Measurements from ENCODE around the gene CADM3.

The CADM3 gene

GRCh38 chr1:159206110-159206509 lies 34.7 kb downstream of the CADM3 start:
- DNase-seq (ENCODE audit: low read depth, low spot score): no peak

GRCh38 chr1:159207080-159207479 lies 35.7 kb downstream of the CADM3 start:
- DNase-seq (ENCODE audit: low read depth, low spot score): no peak

GRCh38 chr1:159207774-159208173 lies 36.4 kb downstream of the CADM3 start:
- DNase-seq (ENCODE audit: low read depth, low spot score): no peak

GRCh38 chr1:159208175-159208825 lies 36.9 kb downstream of the CADM3 start:
- DNase-seq (ENCODE audit: low read depth, low spot score): no peak

GRCh38 chr1:159209061-159209460 lies 37.6 kb downstream of the CADM3 start:
- DNase-seq (ENCODE audit: low read depth, low spot score): no peak

- peak; percentile 16 for DNase-seq (ENCODE audit: low read depth, low spot score)
Measured at GRCh38 chr1:159211331-159212136, 40.1 kb downstream of the CADM3 start.

GRCh38 chr1:159212596-159212995 lies 41.2 kb downstream of the CADM3 start:
- no peak for DNase-seq (ENCODE audit: low read depth, low spot score)

GRCh38 chr1:159214149-159214760 lies 42.8 kb downstream of the CADM3 start:
- DNase-seq (ENCODE audit: low read depth, low spot score): no peak

- DNase-seq (ENCODE audit: low read depth, low spot score): no peak
Measured at GRCh38 chr1:159218649-159219636, 47.5 kb downstream of the CADM3 start.

- no peak for DNase-seq (ENCODE audit: low read depth, low spot score)
Measured at GRCh38 chr1:159222075-159222865, 50.9 kb downstream of the CADM3 start.

GRCh38 chr1:159223004-159223403 lies 51.6 kb downstream of the CADM3 start:
- DNase-seq (ENCODE audit: low read depth, low spot score): no peak

- DNase-seq (ENCODE audit: low read depth, low spot score): no peak
Measured at GRCh38 chr1:159228554-159228953, 57.1 kb downstream of the CADM3 start.

GRCh38 chr1:159229260-159229885 lies 58.0 kb downstream of the CADM3 start:
- DNase-seq (ENCODE audit: low read depth, low spot score): no peak

- DNase-seq (ENCODE audit: low read depth, low spot score): no peak
Measured at GRCh38 chr1:159229896-159230295, 58.5 kb downstream of the CADM3 start.

GRCh38 chr1:159239551-159240220 lies 68.3 kb downstream of the CADM3 start:
- no peak for DNase-seq (ENCODE audit: low read depth, low spot score)

- DNase-seq (ENCODE audit: low read depth, low spot score): no peak
Measured at GRCh38 chr1:159247266-159247665, 75.9 kb downstream of the CADM3 start.

GRCh38 chr1:159248311-159248710 lies 76.9 kb downstream of the CADM3 start:
- no peak for DNase-seq (ENCODE audit: low read depth, low spot score)

- no peak for DNase-seq (ENCODE audit: low read depth, low spot score)
Measured at GRCh38 chr1:159250638-159251216, 79.3 kb downstream of the CADM3 start.

Measured in activated naive CD8-positive, alpha-beta T cell treated with anti-CD3 and anti-CD28 coated beads, Interleukin-2, amount 50 U/mL, for 16 hours (primary cell).